ENCODE measurements around the gene MAT1A. TPM values are rescaled to one million over a fixed set of nuclear protein-coding genes. Genes with fewer than 3 reads are reported as not detected.

Gene MAT1A
- total and polyA plus RNA-seq, 9 of the 15 experiments (the other 6 are each of a cell fraction or from before 2014, with no cell fraction given), result 0.03 to 0.30 (median 0.11) TPM; not detected in 2

GRCh38 chr10:80272793-80273522 lies 16.5 kb downstream of the MAT1A start (continued):
- TF ChIP-seq RFX7 (CRISPR knock-in tag; IDR thresholded peaks at IDR 0.05) (no peak), SIX5 (IDR thresholded peaks at IDR 0.05; ENCODE audit: borderline replicate concordance in 1 of 2, insufficient read depth in 1 of 2, low read depth in 1 of 2, low read length in 2 of 2) (no peak), POU5F1 (IDR thresholded peaks at IDR 0.05; ENCODE audit: borderline replicate concordance, low read depth, low read length, partially characterized antibody) (no peak), NFE2 (IDR thresholded peaks at IDR 0.05; ENCODE audit: low read depth) (peak; percentile 95), CBX3 (IDR thresholded peaks at IDR 0.05; ENCODE audit: borderline replicate concordance in 1 of 2, low read length in 2 of 2) (peak in 1 of 2 experiments; percentile 59; a peak in 1 of 3 replicates), ZFX (CRISPR knock-in tag; IDR thresholded peaks at IDR 0.05) (0 out of 2 replicates have a peak, but pooled peaks have one; percentile 27), RNF2 (IDR thresholded peaks at IDR 0.05) (0 out of 2 replicates have a peak, but pooled peaks have one; percentile 74), LEF1 (IDR thresholded peaks at IDR 0.05) (peak; percentile 90), NR2C2 (CRISPR knock-in tag; IDR thresholded peaks at IDR 0.05) (no peak), NR2C2 (tag; IDR thresholded peaks at IDR 0.05) (peak; percentile 68), TARDBP (IDR thresholded peaks at IDR 0.05) (no peak), CXXC5 (CRISPR knock-in tag; IDR thresholded peaks at IDR 0.05) (peak; percentile 46; the same call in 1 of the 2 replicates), ZNF589 (CRISPR knock-in tag; IDR thresholded peaks at IDR 0.05; ENCODE audit: low read depth) (no peak), GATAD2B (IDR thresholded peaks at IDR 0.05; ENCODE audit: borderline replicate concordance) (no peak), SMARCC2 (IDR thresholded peaks at IDR 0.05; ENCODE audit: low read depth) (no peak), ATF1 (CRISPR knock-in tag; IDR thresholded peaks at IDR 0.05) (no peak), ATF1 (tag; IDR thresholded peaks at IDR 0.05) (peak; percentile 53; the same call in 1 of the 2 replicates), ZNF398 (CRISPR knock-in tag; IDR thresholded peaks at IDR 0.05) (no peak), C11orf30 (IDR thresholded peaks at IDR 0.05; ENCODE audit: low read depth) (peak; percentile 92), CEBPG (CRISPR knock-in tag; IDR thresholded peaks at IDR 0.05) (no peak), CEBPG (tag; conservative IDR thresholded peaks at IDR 0.05 in 1 of 2, IDR thresholded peaks at IDR 0.05 in 1 of 2) (no peak), MAFF (IDR thresholded peaks at IDR 0.05; ENCODE audit: low read length) (peak; percentile 87), RCOR1 (IDR thresholded peaks at IDR 0.05; ENCODE audit: borderline replicate concordance in 1 of 2, low read depth in 2 of 2, low read length in 2 of 2) (no peak), ZNF76 (CRISPR knock-in tag; IDR thresholded peaks at IDR 0.05; ENCODE audit: borderline replicate concordance) (0 out of 2 replicates have a peak, but pooled peaks have one; percentile 34), ZNF644 (tag; IDR thresholded peaks at IDR 0.05; ENCODE audit: low read depth) (peak; percentile 48; the same call in 1 of the 2 replicates), ZNF277 (CRISPR knock-in tag; IDR thresholded peaks at IDR 0.05; ENCODE audit: borderline replicate concordance) (no peak)

Data from K562 (cell line).